Measurements from ENCODE around the gene SEMG1.

Gene SEMG1, protein sequence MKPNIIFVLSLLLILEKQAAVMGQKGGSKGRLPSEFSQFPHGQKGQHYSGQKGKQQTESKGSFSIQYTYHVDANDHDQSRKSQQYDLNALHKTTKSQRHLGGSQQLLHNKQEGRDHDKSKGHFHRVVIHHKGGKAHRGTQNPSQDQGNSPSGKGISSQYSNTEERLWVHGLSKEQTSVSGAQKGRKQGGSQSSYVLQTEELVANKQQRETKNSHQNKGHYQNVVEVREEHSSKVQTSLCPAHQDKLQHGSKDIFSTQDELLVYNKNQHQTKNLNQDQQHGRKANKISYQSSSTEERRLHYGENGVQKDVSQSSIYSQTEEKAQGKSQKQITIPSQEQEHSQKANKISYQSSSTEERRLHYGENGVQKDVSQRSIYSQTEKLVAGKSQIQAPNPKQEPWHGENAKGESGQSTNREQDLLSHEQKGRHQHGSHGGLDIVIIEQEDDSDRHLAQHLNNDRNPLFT

GRCh38 chr20:45206725-45207124 lies at the start of gene SEMG1:
TSS of gene SEMG1 (plus strand) at chr20:45207033. CDS start at chr20:45207054, 21 bp downstream.
- no peak for DNase-seq (ENCODE audit: low spot score)

DNA sequence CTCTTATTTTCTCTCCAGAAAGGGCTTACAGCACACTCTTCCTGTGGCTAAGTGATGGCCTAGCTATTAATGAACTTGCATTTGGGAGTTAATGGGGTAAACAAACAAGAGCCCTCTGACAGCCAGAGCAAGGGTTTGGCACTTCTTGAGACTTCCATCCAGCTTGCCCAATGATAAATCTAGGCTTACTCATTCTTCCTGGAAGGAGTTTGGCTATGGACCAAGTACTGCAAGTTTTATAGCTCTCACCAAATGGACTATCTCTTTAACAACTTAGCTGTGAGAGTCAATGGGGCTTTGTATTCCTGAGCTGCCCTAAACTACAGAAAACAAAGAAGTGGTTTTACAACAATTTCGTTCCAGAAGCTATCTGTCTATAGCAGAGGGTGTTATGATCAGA lies 48.9 kb upstream of the SEMG1 start:
- DNase-seq (ENCODE audit: low spot score): no peak

GRCh38 chr20:45163083-45163803 lies 43.6 kb upstream of the SEMG1 start:
- DNase-seq (ENCODE audit: low spot score): no peak

GRCh38 chr20:45164906-45165305 lies 41.9 kb upstream of the SEMG1 start:
- no peak for DNase-seq (ENCODE audit: low spot score)

GRCh38 chr20:45173522-45173921 lies 33.3 kb upstream of the SEMG1 start:
- DNase-seq (ENCODE audit: low spot score): no peak

GRCh38 chr20:45174434-45175364 lies 32.1 kb upstream of the SEMG1 start, which contains the start of gene PI3:
TSS of gene PI3 (plus strand) at chr20:45174902. CDS start at chr20:45174923, 21 bp downstream.
- DNase-seq (ENCODE audit: low spot score): no peak

- DNase-seq (ENCODE audit: low spot score): no peak
These were observed 30.1 kb upstream of the SEMG1 start for GRCh38 chr20:45176526-45177267.

- no peak for DNase-seq (ENCODE audit: low spot score)
These were observed 27.7 kb upstream of the SEMG1 start for GRCh38 chr20:45179166-45179565.

DNA sequence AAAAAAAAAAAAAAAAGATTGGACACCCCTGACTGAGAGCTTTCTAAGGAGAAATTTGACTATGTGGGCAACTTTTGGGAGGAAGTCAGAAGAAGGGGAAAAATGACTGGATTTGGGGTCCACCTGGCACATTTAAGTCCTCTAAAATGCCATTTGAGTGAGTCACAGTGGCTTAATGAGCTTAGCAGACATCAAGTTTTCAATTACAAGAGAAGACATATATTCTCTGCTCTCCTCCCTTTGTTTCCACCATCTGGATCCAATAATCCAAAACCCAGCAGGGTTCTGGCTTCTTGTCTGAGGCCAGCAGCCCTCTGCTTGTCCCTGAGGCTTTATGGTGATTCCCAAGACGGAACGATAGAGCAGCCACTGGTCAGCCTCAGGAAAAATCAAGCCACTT lies 25.2 kb upstream of the SEMG1 start:
- no peak for DNase-seq (ENCODE audit: low spot score)

- no peak for DNase-seq (ENCODE audit: low spot score)
These were observed 23.7 kb upstream of the SEMG1 start for GRCh38 chr20:45183084-45183483.

DNA sequence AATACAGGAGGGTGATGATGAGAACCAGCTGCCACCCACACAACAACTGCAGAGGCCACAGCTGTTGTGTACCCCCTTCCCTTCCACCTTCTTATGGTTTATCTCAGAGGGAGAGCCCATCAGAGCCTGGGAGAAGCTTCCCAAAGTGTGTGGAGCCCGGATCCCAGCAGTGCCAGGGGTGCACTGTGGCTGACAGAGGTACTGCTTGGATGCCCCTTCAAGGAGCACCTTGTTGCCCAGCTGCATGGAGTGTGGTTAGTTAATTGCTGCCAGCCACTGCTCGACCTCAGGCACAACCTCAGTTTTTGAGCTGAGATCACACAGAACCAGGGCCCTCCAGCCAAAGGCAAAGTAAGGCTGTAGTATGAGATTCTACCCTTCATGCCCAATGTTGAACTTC lies 19.1 kb upstream of the SEMG1 start:
- DNase-seq (ENCODE audit: low spot score): no peak

DNA sequence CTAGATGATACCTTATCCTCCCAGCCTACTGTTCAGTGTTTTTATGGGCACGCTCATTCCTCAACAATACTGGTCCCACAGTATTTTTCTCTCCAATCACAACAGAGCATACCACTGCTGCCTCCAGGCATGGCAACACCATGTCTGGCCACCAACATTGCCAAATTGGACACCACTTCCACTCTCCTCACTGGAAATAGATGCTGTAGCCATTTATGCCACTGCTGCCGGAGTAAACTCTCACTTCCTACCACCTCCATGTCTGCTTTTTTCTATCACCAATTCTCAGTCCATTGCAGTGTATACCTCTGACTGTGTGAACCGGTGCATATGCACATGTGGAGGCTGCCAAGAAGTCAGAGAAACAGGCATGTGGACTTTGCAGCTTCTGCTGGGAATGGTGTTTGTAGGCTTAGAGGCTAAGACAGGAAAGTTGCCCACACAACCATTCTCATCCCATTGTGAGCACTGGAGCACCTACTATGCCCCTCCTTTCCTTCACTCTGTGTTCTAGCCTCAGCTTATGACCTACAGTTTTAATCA lies 17.7 kb upstream of the SEMG1 start:
- DNase-seq (ENCODE audit: low spot score): no peak

- no peak for DNase-seq (ENCODE audit: low spot score)
These were observed 17.0 kb upstream of the SEMG1 start for GRCh38 chr20:45189861-45190260.

- no peak for DNase-seq (ENCODE audit: low spot score)
These were observed 14.9 kb upstream of the SEMG1 start for GRCh38 chr20:45191926-45192325.

DNA sequence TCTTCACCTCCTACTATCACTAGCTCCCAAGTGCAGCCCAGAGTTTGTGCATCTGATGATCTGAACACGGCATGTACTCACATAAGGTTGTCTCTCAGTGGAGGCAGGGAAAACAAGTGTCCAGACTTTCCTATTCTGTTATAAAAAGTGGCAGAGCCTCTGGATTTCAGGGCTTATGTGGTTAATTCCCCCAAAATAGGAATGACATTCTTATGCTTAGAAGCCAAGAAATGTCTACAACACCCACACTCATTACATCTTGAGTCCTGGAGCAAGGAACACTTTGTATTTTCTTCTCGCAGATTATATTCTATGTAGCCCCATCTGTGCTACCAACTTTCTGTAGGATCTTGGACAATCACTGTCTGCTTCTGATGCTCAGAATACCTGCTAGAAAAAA lies 13.5 kb upstream of the SEMG1 start:
- no peak for DNase-seq (ENCODE audit: low spot score)

- no peak for DNase-seq (ENCODE audit: low spot score)
These were observed 3.1 kb downstream of the SEMG1 start for GRCh38 chr20:45209924-45210323.

DNA sequence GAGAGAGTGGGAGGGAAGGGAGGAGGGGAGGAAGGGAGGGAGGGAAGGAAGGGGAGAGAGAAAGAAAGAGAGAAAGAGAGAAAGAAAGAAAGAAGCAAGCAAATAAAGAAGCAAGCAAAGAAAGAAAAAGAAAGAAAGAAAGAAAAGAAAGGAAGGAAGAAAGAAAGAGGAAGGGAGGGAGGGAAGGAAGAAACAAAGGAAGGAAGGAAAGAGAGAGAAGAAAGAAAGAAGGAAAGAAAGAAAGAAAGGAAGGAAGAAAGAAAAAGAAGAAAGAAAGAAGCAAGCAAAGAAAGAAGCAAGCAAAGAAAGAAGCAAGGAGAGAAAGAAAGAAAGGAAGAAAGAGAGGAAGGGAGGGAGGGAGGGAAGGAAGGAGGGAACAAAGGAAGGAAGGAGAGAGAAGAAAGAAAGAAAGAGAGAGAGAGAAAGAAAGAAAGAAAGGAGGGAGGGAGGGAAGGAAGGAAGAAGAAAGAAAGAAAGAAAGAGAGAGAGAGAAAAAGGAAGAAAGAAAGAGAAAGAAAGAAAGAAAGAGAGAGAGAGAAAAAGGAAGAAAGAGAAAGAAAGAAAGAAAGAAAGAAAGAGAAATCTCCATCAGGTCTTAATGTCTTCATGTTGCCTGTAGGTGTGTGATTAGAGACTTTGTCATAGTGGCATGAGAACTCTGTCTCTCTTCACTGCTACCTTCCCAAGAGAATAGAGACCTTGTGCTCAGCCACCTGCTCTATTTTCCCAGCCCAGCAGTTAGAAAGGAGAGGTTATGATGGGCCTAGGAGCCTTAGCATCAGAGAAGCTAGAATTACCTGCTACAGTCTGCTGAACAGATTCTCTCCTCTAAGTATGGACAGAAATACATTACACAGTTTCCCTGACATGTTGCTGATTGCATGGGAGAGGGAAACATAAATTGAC lies 5.0 kb downstream of the SEMG1 start:
- DNase-seq (ENCODE audit: low spot score): no peak

GRCh38 chr20:45212836-45213235 lies 6.0 kb downstream of the SEMG1 start:
- no peak for DNase-seq (ENCODE audit: low spot score)

GRCh38 chr20:45218124-45218523 lies 11.3 kb downstream of the SEMG1 start:
- no peak for DNase-seq (ENCODE audit: low spot score)

GRCh38 chr20:45218636-45219035 lies 11.8 kb downstream of the SEMG1 start:
- DNase-seq (ENCODE audit: low spot score): no peak

Measured in CD4-positive, alpha-beta T cell treated with Interleukin-15 for 4 hours (primary cell).